ENCODE data around the gene ZBTB16. TPM values are rescaled to one million over a fixed set of nuclear protein-coding genes. Genes with fewer than 3 reads are reported as not detected.

ZBTB16 gene
- total and polyA plus RNA-seq, 11 donors = 15.3 to 130 (median 62.8) TPM

- Histone ChIP-seq H3K36me3 (peaks cover 0 to 54% (median 11%) of the 10 kb centered on the region in 9 donors), H3K4me1 (peaks cover 1 to 82% (median 24%) of the 10 kb centered on the region in 12 donors), H3K4me3 (no peak overlapping the region), H3K27me3 (no peaks in the 10 kb centered on the region), H3K9me3 (no peaks in the 10 kb centered on the region), H3K27ac (no peak overlapping the region)
- TF ChIP-seq POLR2A (IDR thresholded peaks at IDR 0.05) (no peak), CTCF (IDR thresholded peaks at IDR 0.05) (no peak)
- DNase-seq (no peak), ATAC-seq (no peak)
- 72 to 84% (median 82%) methylated on average over 4 of the region's 4 CpGs for WGBS, 4 donors
- intact Hi-C loops (cut with DNase I) = no loop called here
Measured at GRCh38 chr11:114207096-114207495, 147.6 kb downstream of the ZBTB16 start.

DNA sequence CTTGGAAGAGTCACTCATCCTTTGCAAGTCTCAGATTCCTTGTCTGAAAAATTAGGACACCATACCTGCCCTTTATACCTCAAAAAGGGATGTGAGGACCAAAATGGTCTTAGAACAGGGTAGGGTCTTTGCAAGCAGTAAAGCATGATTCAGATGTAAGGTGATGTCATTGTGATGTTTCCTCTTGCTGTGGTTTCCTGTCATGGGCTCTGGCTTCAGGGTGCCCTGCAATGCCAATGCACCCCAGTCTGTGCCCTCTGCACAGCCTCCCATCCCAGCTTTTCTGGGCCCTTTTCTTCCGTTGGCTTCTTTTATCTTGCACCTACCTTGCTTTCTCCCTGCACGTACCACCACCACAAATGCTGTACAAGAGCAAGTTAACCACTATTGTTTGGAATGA lies 148.9 kb downstream of the ZBTB16 start:
- intact Hi-C loops (cut with DNase I) = no loop called here
- no peaks in the 10 kb centered on the region for H3K27me3 ChIP-seq
- H3K27ac ChIP-seq = peak overlapping the region in 1 of 12 donors; percentile 15
- H3K4me3 ChIP-seq = no peak overlapping the region
- DNase-seq (no peak), ATAC-seq (no peak)
- peaks cover 0 to 82% (median 18%) of the 10 kb centered on the region in 12 donors for H3K4me1 ChIP-seq
- TF ChIP-seq POLR2A (IDR thresholded peaks at IDR 0.05) (no peak), CTCF (IDR thresholded peaks at IDR 0.05) (no peak)
- no peaks in the 10 kb centered on the region for H3K9me3 ChIP-seq
- WGBS, 4 donors = 83 to 95% (median 93%) methylated on average over 2 of the region's 2 CpGs
- peaks cover 0 to 66% (median 17%) of the 10 kb centered on the region in 9 donors for H3K36me3 ChIP-seq

DNA sequence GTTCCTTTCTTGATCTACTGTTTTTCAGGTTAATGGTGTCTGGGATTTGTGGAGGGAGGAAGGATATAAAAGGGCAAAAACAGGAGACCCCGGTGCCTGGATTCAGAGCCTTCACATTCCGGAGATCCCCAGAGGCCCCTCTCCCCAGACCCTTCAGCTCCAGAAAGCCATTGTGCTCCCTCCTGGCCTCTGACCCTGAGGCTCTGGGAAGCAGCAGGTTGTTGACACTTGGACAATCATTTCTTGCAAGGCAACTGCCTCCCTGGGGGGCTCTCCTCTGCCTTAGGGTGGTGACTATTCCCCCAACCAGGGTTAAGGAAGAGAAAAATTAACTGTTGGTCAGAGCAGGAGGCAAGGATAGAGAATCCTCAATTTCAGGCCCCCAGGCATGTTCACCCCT lies 149.8 kb downstream of the ZBTB16 start:
- DNase-seq (no peak), ATAC-seq (no peak)
- no peak for TF ChIP-seq POLR2A (IDR thresholded peaks at IDR 0.05)
- no peak for TF ChIP-seq CTCF (IDR thresholded peaks at IDR 0.05)
- H3K27me3 ChIP-seq = no peaks in the 10 kb centered on the region
- H3K36me3 ChIP-seq = peaks cover 0 to 63% (median 16%) of the 10 kb centered on the region in 9 donors
- no peak overlapping the region for H3K27ac ChIP-seq
- H3K9me3 ChIP-seq = no peaks in the 10 kb centered on the region
- H3K4me1 ChIP-seq = peaks cover 0 to 85% (median 20%) of the 10 kb centered on the region in 12 donors
- 69 to 73% (median 71%) methylated on average over 2 of the region's 2 CpGs for WGBS, 4 donors
- intact Hi-C loops (cut with DNase I) = no loop called here
- no peak overlapping the region for H3K4me3 ChIP-seq

GRCh38 chr11:114209904-114210303 lies 150.4 kb downstream of the ZBTB16 start:
- WGBS, 4 donors = 91 to 97% (median 95%) methylated on average over 9 of the region's 9 CpGs
- no peak overlapping the region for H3K27ac ChIP-seq
- intact Hi-C loops (cut with DNase I) = no loop called here

More at GRCh38 chr11:114209904-114210303, 150.4 kb downstream of the ZBTB16 start:
- DNase-seq = no peak
- Histone ChIP-seq H3K4me3 (no peak overlapping the region), H3K27me3 (no peaks in the 10 kb centered on the region), H3K9me3 (no peaks in the 10 kb centered on the region), H3K36me3 (peaks cover 0 to 57% (median 11%) of the 10 kb centered on the region in 9 donors), H3K4me1 (peaks cover 0 to 85% (median 24%) of the 10 kb centered on the region in 12 donors)
- no peak for ATAC-seq
- TF ChIP-seq POLR2A (IDR thresholded peaks at IDR 0.05) (no peak), CTCF (IDR thresholded peaks at IDR 0.05) (no peak)

Data from heart left ventricle (tissue), 16 donors.